ENCODE data around the gene HSDL2.
"Not testable (repeated sequence)": the region's sequence is repeated elsewhere in the genome, so short reads cannot be mapped to it uniquely, and the experiment has no call there.

Gene HSDL2

GRCh38 chr9:112503170-112503569, 123.3 kb downstream of the HSDL2 start:
- no peak for DNase-seq

- DNase-seq = no peak
Observed at GRCh38 chr9:112505086-112505485, 125.2 kb downstream of the HSDL2 start.

- no peak for DNase-seq
Observed at GRCh38 chr9:112505607-112506006, 125.7 kb downstream of the HSDL2 start.

- DNase-seq = no peak
Observed at GRCh38 chr9:112506571-112506970, 126.7 kb downstream of the HSDL2 start.

- no peak for DNase-seq
Observed at GRCh38 chr9:112507001-112507680, 127.2 kb downstream of the HSDL2 start.

- DNase-seq = no peak
Observed at GRCh38 chr9:112508377-112508776, 128.5 kb downstream of the HSDL2 start.

GRCh38 chr9:112512377-112512776, 132.5 kb downstream of the HSDL2 start:
- not testable (repeated sequence) for DNase-seq

GRCh38 chr9:112516769-112517168, 136.9 kb downstream of the HSDL2 start:
- DNase-seq = no peak

GRCh38 chr9:112520069-112520468, 140.2 kb downstream of the HSDL2 start:
- DNase-seq = no peak

GRCh38 chr9:112520656-112521055, 140.7 kb downstream of the HSDL2 start:
- no peak for DNase-seq
